ENCODE results near the gene AP5Z1. TPM values are rescaled to one million over a fixed set of nuclear protein-coding genes. Genes with fewer than 3 reads are reported as not detected.

Gene AP5Z1
- total RNA-seq, 4 donors from 2014 or later: 13.0 to 33.9 (median 26.8) TPM

GRCh38 chr7:4740796-4741195 lies 34.6 kb upstream of the AP5Z1 start:
- peaks cover 5 to 63% (median 22%) of the 10 kb centered on the region in 3 donors for H3K4me1 ChIP-seq
- H3K27me3 ChIP-seq: no peaks in the 10 kb centered on the region
- no peak for TF ChIP-seq EP300 (IDR thresholded peaks at IDR 0.05)
- TF ChIP-seq POLR2A (IDR thresholded peaks at IDR 0.05): no peak
- no peak for TF ChIP-seq CTCF (IDR thresholded peaks at IDR 0.05)
- TF ChIP-seq POLR2AphosphoS5 (IDR thresholded peaks at IDR 0.05): no peak
- no peak overlapping the region for H3K4me3 ChIP-seq
- H3K36me3 ChIP-seq: peaks cover 0 to 27% of the 10 kb centered on the region in 2 donors
- H3K27ac ChIP-seq: no peak overlapping the region
- WGBS, 2 donors (ENCODE audit: low coverage in 1 of 2): 83 to 89% methylated on average over 8 to 12 of the region's 22 CpGs
- no peak for ATAC-seq
- no peaks in the 10 kb centered on the region for H3K9me3 ChIP-seq

DNA sequence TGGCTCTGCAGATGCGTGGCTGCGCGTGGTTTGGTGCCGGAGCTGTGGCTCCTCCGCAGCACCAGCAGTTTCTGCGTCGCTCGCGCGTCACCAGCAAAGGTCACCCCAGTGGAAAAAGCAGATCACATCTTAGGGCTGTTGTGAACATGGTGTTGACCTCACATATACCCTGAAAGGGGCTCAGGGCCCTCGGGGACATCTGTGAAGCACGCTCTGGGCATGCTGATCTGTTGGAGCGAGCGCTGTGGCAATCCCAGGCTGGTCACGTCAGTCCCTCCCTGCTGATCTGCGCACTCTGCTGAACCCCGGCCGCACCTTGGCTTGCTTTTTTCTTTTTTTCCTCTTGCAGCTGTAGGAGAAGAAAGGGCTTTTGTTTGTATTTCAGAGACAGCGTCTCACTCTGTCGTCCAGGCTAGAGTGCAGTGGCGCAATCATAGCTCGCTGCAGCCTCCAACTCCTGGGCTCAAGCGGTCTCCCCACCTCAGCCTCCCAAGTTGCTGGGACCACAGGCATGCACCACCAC lies 33.3 kb upstream of the AP5Z1 start:
- H3K9me3 ChIP-seq: no peaks in the 10 kb centered on the region
- ATAC-seq: no peak
- H3K4me1 ChIP-seq: peaks cover 5 to 72% (median 34%) of the 10 kb centered on the region in 3 donors
- peak overlapping the region in 1 of 4 donors; percentile 93 for H3K27ac ChIP-seq
- no peak for TF ChIP-seq POLR2A (IDR thresholded peaks at IDR 0.05)
- no peak for TF ChIP-seq EP300 (IDR thresholded peaks at IDR 0.05)
- TF ChIP-seq POLR2AphosphoS5 (IDR thresholded peaks at IDR 0.05): no peak
- TF ChIP-seq CTCF (IDR thresholded peaks at IDR 0.05): no peak
- peaks cover 0 to 27% of the 10 kb centered on the region in 2 donors for H3K36me3 ChIP-seq
- no peaks in the 10 kb centered on the region for H3K27me3 ChIP-seq
- H3K4me3 ChIP-seq: no peak overlapping the region
- WGBS, 2 donors (ENCODE audit: low coverage in 1 of 2): 87 to 94% methylated on average over 5 to 22 of the region's 23 CpGs

- no peaks in the 10 kb centered on the region for H3K9me3 ChIP-seq
- ATAC-seq: no peak
- H3K27me3 ChIP-seq: no peaks in the 10 kb centered on the region
- TF ChIP-seq POLR2A (IDR thresholded peaks at IDR 0.05) (no peak), POLR2AphosphoS5 (IDR thresholded peaks at IDR 0.05) (no peak), EP300 (IDR thresholded peaks at IDR 0.05) (no peak), CTCF (IDR thresholded peaks at IDR 0.05) (no peak)
- H3K36me3 ChIP-seq: peaks cover 0 to 27% of the 10 kb centered on the region in 2 donors
- H3K27ac ChIP-seq: peak overlapping the region in 3 of 4 donors; percentile 23 to 93 (median 91)
- H3K4me3 ChIP-seq: no peak overlapping the region
- 85 to 100% methylated on average over 1 to 8 of the region's 10 CpGs for WGBS, 2 donors (ENCODE audit: low coverage in 1 of 2)
- H3K4me1 ChIP-seq: peaks cover 5 to 74% (median 40%) of the 10 kb centered on the region in 3 donors
Measured at GRCh38 chr7:4742852-4743251, 32.6 kb upstream of the AP5Z1 start.

DNA sequence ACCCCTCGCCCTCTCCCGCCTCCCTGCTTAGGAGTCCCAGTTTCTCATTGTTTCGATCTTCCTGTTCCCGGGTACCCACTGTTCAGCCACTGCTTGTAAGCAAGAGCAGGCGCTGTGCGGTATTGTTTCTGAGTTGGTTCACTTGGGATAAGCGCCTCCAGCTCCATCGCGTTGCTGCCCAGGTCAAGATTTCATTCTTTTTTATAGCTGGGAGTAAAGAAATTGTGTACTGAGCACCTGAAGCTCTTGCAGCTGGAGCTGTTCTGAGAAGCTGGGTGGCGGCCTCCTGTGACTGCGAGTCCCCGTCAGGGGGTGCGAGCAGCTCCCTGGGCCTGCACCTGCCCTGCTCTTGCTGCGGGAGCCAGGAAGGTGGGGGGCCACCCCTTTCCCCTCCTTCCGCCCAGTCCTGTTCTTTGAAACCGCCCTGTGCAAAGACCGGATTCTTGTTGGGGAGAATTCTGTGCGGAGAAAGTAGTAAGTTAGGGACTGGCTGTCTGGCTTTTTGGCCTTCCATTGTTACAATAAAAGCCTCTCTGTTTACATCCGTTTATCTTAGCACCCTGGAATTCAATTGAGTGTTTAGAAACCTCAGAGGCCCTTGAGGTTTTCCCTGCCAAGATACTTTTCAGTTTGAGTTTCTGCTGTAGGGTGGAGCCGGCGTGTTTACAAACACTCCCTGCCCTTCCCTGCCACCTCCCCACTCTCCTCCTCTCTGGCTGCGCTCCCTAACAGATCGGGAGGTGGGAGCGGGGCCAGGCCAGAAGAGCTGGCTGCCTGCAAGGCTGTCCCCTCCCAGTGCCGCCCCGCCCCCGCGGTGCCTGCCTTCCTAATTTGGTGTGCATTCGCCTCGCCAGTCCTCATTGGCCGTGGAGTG lies 30.8 kb upstream of the AP5Z1 start:
- WGBS, 2 donors (ENCODE audit: low coverage in 1 of 2): 22 to 64% methylated on average over 6 to 13 of the region's 31 CpGs
- TF ChIP-seq CTCF (IDR thresholded peaks at IDR 0.05): peak in 1 of 4 experiments; percentile 6
- TF ChIP-seq POLR2A (IDR thresholded peaks at IDR 0.05): no peak
- TF ChIP-seq POLR2AphosphoS5 (IDR thresholded peaks at IDR 0.05): peak; percentile 95
- peaks cover 5 to 74% (median 37%) of the 10 kb centered on the region in 3 donors for H3K4me1 ChIP-seq
- H3K9me3 ChIP-seq: no peaks in the 10 kb centered on the region
- H3K4me3 ChIP-seq: peak overlapping the region in 1 of 2 donors; percentile 42
- H3K36me3 ChIP-seq: peaks cover 0 to 27% of the 10 kb centered on the region in 2 donors
- ATAC-seq: peak; percentile 96
- H3K27ac ChIP-seq: peak overlapping the region; percentile 91 to 96 (median 92)
- H3K27me3 ChIP-seq: no peaks in the 10 kb centered on the region

All from gastroesophageal sphincter (tissue), 4 donors.